ENCODE results near the gene GALNT18.

The GALNT18 gene

DNA sequence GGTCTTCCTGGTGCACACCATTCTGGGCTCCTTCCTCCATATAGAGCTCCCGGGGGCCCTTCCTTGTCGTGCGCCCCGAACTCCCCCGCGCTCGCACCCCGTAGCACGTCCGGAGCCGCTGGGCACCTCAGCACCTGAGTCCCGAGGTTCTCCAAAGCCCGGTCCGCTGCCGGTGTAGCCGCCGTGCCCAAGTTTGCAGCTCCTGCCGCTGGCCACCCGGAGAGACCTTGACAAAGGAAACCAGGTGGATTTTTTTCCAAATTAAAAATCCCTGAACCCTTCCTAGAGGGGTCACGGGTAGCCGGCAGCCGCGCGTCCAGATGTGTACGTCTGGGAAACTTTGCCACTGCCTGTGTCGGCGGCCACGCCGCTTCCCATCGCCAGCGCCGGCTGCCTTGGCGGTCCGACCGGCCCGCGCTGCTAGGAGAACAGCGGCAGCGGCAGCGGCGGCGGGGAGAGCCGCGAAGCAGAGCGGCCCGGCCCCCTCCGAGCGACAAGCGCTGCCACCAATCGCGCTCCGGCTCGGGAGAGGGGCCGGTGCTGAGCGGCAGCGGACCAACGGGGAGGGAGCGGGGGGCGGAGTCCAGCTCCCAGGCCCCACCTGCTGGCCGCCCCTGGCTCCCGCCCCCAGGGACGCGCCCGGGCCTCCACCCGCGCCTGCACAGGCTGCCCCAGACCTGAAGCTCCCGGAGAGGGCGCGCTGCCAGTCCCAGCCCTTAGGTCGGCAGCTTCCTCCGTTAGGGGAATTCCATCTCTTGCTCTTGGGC is at the start of gene GALNT18:
GALNT18 (minus strand) TSS at position 433 of the 767 bp plus-strand sequence.
- peak; percentile 47 for DNase-seq (ENCODE audit: low read depth, low spot score)

DNA sequence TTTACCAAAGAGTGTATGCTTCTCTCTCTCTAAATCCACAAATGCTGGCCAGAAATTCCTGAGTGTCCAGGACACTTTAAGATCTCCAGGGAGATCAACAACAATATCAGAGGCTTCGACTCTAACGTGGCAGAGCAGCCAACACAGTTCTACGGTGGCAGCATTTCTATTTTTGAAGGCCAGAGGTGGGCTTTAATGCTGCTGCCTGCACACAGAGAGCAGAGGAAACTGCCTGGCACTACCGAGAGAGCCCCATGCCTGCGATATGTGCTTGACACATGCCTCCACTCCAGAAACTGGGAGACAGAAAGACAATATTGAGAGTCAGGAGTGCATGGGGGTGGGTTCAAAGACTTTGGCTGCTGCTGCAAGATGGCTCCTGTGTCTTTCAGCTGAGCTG is 48.8 kb upstream of the GALNT18 start:
- DNase-seq (ENCODE audit: low read depth, low spot score): no peak

DNA sequence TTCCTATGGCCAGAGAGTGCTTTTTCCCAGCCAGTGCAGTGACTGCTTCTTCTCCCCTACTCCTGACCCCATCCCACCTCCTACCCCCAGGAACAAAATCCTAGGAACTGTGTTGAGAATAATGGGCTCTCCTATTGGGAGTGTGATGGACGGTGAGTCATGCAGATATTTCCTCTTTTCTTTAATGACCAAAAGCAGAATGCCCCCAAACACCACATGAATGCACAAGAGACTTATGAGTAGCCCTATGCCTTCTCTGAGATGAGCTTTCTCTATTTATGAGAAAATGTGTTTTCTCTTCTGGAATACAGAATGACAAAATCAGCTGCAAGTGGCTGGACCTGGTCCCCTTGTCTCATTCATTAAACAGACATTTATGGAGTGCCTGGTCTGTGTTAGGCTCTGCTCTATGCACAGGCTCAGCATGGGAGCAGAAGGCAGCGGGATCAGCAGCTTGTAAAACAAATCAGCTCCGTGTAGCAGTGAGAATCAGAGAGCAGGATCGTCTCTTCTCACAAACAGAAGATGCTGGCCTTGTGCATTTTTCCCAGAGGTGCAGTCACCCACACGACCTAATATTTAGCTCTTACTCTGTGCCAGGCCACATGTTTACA is 47.5 kb upstream of the GALNT18 start:
- DNase-seq (ENCODE audit: low read depth, low spot score): no peak

DNA sequence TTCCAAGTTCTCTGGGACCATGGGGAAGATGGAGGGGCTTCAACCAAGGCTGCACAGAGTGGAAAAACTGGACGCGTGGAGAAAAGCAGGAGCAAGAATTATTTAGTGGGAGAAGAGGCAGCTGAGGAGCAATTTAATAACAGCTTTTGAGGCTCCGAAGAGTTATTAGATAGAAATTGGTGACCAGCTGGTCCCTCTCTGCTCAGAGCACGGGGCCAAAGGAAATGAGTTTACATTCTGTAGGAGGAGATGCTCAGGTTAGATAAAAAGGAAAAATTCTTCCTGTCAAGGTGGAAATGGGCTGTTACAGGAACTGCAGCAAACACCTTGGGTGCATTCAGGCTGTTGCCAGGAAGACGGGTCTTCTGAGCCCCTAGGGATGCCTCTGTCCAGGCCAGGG is 47.0 kb upstream of the GALNT18 start:
- DNase-seq (ENCODE audit: low read depth, low spot score): no peak

DNA sequence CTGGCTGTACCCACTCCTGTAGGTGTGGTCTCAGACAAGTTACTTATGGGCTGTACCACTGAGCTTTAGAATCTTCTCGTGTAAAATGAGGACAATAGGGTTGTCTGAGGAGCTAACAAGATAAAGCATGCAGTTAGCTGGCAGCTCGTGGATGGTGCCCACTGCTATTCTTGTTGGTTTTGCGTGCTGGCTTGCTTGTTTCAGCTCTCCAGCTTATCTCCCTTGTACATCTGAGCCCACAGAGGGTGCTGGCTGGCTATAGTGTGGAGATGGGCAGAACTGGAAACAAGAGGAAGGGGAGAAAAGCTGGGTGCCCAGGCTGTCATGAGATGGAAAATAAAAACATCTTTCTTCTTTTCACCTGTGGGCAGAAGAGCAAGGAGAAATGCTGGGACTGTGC is 46.5 kb upstream of the GALNT18 start:
- no peak for DNase-seq (ENCODE audit: low read depth, low spot score)

DNA sequence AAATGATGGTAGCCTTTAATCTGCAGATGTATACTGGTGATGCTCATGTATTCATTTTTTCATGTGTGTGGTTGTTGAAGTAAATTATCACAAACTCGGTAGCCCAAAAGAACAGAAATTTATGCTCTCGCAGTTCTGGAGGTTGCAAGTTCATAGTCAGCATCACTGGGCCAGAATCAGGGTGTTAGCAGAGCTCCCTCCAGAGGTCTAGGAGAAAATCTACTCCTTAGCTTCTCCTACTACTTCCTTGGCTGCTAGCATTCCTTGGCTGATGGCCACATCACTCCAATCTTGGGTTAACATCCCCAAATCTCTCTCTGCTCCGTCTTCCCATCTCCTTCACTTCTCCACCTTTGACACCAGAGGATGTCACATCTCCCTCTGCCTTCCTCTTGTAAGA is 45.3 kb upstream of the GALNT18 start:
- DNase-seq (ENCODE audit: low read depth, low spot score): no peak

DNA sequence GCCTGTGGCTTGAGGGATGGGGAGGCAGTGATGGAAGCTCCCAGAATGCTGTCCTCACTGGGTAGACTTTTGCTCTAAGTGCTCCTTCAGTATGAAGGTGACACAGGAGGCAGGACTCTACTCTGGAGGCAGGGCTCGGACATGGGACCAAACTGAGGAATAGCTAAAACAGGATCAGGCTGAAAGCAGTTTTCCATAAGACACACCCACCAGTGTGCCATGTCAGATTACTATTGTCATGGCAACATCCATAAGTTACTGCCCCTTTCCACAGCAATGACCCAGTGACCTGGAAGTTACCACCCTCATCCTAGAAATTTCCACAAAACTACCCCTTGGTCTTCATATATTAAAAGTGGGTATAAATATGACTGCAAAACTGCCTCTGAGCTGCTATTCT is 43.6 kb upstream of the GALNT18 start:
- DNase-seq (ENCODE audit: low read depth, low spot score): no peak

DNA sequence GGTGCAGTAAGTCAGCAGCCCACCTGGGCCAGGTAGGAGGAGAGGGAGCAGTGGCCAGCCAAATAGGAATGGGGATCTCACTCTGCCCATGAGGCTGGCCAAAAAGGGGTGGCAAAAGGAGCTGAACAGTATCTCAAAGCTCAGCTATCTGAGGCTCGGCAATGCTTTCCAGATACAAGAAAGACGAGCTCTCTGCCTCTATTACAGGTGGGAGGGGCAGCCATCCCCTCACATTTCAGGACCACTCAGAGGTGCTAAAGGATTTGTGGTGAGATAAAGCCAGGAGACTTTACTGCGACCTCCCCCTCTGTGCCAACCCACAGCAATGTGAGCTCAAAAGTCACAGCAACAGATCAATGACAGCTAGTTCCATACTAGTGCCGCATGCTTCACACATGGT is 42.1 kb upstream of the GALNT18 start:
- no peak for DNase-seq (ENCODE audit: low read depth, low spot score)

DNA sequence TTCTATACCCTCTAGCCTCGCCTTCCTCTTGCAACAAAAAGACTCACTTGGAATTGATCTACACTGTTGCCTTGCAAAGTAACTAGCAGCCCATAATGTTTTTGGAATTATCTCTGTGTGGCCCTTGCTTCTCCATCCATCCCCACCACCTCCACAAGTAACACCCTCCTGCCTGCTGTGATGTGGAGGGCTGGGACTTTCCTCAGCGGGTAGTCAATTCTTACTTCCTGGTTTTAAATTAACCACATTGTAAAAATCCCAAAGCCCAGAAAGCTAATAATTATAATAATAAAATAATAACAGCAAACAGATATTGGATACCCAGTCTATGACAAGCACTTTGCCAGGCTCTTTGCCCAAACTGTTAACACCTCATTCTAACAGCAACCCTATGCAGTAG is 40.8 kb upstream of the GALNT18 start:
- DNase-seq (ENCODE audit: low read depth, low spot score): no peak

DNA sequence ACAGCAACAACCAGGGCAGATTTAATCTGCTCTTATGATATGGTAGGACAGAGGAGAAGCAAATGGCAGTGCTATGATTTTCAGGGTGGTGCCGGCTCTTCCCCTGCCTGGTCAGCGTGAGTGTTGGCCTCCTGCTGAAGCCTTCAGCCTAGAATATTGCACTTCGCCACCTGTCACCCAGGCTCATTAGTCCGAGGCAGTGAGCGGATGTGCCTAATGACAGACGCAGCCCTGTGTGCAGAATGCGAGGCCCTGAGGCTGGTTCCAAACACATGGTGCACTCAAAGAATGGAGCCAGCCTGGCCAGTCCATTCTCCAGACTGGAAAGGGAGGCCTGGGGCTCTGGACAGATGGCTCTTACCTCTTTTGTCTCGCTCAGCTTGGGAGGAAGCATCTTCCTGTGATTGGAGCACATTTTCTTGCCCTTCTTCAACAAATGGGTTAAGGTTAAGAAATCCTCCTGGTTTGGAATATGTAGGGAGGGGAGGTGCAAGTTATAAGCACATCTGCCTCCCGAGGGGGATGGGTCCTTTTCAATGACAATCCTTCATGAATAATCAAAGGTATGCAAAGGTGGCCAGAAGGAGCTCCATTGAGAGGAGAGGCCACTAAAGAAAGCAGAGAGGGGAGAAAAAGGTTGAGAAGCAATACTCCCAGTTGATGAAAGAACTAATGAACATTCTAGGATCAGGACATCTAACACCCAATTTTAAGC is 39.7 kb upstream of the GALNT18 start:
- DNase-seq (ENCODE audit: low read depth, low spot score): no peak

DNA sequence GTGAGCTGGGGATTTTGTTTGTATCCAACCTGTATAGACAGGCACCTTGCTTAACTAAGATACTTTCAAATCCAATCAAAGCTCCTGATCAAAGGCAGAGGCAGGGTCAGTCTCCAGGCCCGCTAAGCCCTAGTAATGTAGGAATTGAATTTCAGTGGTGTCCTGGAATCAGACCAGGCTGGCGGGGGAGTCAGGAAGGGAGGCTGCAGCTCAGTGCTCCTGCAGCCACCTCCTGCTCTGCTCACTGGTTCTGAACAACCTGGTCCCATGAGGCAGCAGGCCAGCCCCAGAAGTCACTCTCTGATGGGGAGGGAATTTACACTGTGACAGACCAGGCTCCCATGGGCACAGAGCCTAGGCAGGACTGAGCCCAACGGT is 38.5 kb upstream of the GALNT18 start:
- no peak for DNase-seq (ENCODE audit: low read depth, low spot score)

DNA sequence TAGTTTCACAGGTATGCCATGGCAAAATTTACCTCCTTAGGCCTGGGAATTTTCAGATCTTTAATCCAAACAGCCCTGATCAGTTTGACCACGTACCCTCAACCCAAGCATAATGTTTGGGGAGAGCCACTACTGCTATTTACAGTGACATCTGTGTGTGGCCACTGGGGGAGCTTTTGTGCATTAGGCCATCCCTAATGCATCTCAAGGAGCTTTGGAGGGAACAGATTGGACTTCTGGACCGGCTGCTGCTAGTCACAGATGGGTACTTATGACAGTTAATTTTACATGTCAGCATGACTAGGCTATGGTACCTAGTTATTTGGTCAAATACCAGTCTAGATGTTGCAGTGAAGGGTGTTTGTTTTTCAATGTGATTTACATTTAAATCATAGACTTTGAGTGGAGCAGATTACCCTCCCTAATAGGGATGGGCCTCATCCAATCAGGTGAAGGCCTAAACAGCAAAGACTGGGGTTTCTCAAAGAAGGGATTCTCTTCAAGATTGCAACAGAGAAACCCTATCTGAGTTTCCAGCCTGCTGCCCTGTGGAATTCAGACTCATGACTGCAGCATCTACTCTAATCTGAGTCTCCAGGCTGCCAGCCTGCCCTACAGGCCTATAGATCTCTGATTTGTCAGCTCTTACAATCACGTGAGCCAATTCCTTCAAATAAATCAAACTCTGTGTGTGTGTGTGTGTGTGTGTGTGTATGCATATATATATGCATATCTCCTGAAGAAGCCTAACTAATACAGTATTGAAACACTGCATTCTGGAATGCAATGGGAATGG is 38.0 kb upstream of the GALNT18 start:
- no peak for DNase-seq (ENCODE audit: low read depth, low spot score)

DNA sequence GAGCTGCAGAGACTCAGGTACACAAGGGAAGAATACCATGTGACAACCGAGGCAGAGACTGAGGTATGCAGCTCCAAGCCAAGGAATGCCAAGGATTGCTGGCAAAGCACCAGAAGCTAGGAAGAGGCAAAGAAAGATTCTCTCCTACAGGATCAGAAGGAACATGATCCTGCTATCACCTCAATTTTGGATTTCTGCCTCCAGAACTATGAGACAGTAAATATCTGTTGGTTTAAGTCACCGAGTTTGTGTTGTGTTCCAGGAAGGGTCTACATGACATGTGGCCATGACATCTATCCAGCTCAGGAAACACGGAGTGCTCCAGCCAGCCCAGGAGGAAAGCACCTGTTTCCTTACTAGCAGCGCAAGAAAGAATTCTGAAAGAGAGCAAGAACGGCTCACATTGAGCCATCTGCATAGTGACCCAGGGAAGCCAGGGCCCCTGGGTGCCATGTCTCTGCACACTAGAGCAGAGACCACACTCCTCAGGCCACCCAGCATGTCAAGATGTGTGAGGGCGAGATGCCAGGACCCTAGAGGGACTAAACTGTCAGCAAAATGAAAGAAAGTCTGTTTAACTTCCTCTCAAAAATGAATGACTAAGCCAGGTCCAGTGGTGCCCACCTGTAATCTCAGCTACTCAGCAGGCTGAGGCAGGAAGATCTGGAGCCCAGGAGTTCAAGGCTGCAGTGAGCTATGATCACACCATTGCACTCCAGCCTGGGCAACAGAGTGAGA is 35.6 kb upstream of the GALNT18 start:
- DNase-seq (ENCODE audit: low read depth, low spot score): no peak

DNA sequence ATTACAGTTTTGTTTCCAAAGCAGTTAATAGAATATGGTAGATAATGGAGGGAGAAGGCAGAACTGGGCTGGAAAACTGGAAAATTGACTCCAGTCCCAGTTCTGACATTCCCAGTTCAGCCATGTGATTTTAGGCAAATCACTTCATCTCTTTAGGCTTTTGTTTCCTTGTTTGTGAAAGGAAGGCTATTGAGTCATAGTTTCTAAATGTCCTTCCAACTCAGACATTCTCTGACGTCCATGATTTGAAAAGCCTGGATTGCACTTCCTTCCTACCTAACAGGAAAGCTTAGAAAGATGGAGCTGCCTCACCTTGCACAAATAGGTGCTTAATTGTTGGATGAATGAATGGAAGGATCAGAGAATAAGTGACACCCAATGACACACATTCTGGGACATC is 19.8 kb upstream of the GALNT18 start:
- DNase-seq (ENCODE audit: low read depth, low spot score): no peak

DNA sequence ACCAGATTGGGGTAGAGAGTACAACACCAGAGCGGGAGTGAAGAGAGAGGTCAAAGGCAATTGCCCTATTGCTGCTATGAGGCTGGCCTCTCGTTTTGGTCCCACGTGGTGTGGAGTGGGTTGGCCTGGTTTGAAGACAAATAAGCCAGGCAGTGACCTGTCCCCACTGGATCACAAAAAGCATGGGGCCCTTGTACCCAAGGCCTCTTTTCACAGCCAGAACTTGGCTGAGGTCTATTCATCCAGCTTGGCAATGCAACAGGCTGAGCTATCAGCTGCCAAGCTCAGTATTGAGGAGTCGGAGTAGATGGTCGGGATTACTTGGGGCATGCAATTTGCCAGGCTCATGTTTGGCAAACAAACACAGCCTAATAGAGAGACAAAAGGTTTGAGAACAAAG is 19.2 kb upstream of the GALNT18 start:
- no peak for DNase-seq (ENCODE audit: low read depth, low spot score)

DNA sequence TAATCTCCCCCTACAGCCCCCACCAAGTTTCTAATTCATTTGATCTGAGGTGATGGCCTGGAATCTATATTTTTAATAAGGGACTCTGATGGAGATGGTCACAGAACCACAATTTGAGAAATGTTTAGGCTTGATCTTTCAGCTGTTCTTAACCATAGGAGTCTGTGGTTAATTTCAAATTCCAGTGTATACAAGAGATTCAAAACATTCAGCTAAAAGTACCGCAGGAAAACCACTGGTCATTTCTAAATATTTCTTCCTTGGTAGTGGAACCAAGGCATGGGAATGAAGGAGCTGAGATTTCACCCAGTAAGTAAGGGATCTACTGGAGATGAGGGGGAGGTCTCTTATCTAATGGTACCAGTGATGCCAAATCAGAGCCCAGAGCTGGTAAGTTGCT is 18.3 kb upstream of the GALNT18 start:
- DNase-seq (ENCODE audit: low read depth, low spot score): no peak

DNA sequence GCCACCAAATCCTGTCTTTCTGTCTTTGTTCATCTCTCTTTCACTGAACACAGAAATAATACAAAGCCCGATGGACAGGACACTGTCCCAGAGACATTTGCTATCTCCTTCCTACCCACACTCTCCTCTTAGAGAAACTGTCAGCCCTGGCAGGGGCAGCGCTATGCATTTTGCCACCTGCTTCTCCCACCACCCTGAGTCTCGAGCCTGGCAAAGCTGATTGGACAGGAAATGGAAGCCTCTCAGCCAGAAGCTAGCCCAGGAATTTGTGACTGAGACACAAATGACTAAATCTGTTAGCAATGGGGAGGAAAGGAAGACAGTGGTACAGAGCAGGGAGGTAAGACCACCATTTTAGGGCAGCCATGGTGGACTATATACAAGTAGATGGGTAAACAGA is 14.9 kb upstream of the GALNT18 start:
- DNase-seq (ENCODE audit: low read depth, low spot score): no peak

DNA sequence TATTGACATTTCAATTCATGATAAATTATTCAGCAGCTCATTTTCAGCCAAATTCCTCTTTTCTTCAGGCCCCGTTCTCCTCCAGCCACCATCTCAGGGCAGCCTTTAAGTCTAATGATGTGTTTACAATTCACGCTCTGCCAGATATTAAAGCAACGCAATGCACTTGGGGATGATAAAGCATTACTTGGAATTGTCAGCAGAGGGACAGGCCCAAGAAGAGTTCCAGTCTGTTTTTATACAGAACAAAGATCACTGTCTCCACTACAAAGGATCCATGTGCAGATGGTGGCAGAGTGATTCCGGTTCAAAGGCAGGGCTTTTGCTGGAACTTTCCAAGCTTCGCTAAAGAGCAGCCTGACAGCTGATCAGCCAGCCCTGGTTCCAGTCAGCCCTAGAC is 13.6 kb upstream of the GALNT18 start:
- DNase-seq (ENCODE audit: low read depth, low spot score): no peak

DNA sequence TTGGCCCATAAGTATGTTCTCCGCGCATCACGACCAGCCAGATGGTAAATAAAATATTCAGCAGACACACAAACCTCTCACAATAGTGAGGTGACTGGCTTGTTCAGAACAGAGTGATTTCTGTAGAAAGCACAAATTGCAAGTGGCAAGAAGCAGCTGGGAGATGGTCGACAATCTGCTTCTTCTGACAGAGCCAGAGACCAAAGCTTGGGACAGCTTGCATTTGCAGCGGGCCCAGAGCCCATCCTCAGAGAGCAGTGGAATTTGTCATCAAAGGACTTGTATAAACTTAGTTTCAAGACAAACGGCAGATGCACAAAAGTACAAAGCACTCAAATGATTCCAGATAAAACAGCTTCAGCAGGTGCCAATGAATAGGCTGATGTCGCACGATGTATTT is 7.6 kb upstream of the GALNT18 start:
- DNase-seq (ENCODE audit: low read depth, low spot score): no peak

DNA sequence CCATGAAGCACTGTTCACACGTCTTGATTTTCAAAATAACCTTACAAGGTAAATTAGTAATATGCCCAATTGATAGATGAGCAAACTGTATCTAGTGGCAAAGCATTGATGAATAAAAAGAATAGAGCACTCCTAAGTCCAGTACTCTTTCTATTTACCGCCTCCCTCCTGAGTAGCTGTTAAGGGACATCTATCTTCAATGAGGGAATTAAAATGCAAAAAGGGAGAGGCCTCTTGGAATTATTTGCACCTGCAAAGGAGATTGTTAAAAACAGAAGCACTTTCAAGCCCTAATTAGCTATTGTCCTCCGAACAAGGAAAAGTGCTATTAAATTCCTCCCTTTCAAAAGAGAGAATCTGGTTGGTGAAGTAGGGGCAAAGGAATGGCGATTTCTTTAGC is 6.8 kb upstream of the GALNT18 start:
- DNase-seq (ENCODE audit: low read depth, low spot score): no peak

DNA sequence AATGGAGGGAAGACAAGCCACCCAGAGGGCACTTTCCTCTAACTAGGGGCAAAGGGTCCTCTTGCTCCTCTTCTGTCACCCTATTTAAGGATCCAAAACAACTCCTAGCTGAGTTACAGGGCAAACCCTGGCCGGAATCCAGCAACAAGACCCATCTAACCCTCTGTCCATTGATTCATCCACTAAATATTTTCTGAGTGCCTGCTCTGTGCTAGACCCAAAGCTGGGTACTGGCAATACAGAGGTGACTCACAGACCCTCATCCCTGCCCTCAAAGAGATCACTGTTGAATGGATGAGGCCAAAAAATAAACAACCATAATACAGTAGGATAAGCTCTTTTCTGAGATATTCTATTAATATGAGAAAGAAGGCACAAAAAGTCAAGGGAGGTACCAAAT is 4.3 kb upstream of the GALNT18 start:
- DNase-seq (ENCODE audit: low read depth, low spot score): no peak

DNA sequence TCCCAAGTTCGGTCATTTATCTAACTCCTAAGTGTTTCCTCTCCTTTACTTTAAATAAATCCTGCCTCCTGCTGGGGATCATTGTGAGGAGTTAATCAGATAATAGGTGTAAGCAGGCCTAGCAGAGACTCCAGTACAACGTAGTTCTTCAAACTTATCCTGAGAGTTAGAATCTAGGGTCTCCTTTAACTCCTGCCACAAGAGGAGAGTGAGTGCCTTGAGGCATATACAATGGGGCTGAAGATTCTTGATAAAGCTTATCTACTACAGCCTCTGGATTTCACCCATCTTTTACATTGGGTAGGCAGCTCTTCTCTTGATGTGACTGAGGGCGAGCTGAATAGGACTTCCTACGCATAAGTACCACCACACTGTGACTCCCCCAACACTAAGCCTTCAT is 3.1 kb upstream of the GALNT18 start:
- no peak for DNase-seq (ENCODE audit: low read depth, low spot score)
